GM23338 (cell line): ENCODE data around the gene DOLPP1.

Experiments used
- NANOG ChIP-seq: IDR thresholded peaks from 2 replicates; pipeline ENCODE4 v1.6.1; 2016; ENCODE audit warnings: antibody characterized with exemption, borderline replicate concordance
- STAT1 ChIP-seq: IDR thresholded peaks from one replicate; pipeline ENCODE4 v1.6.1; 2016; ENCODE audit warnings: antibody characterized with exemption; ENCODE audit not compliant: unreplicated experiment
- ZNF114 ChIP-seq: fragments of 250-450 bp; sonication (Bioruptor Pico); IDR thresholded peaks from 2 replicates; pipeline ENCODE4 v1.5.0; 2020; ENCODE audit warnings: mild to moderate bottlenecking, moderate library complexity
- TF ChIP-seq, protein P1 (sequence below), 2 experiments: fragments of 200-600 bp in 1 of 2; sonication (generic) in 1 of 2; conservative IDR thresholded peaks; 2 replicates each; pipeline versions ENCODE4 v1.5.1 to v1.6.1; 2016 to 2017; ENCODE audit warnings: antibody characterized with exemption in 2 of 2, low read depth in 2 of 2, mild to moderate bottlenecking in 2 of 2, moderate library complexity in 1 of 2

DNA sequence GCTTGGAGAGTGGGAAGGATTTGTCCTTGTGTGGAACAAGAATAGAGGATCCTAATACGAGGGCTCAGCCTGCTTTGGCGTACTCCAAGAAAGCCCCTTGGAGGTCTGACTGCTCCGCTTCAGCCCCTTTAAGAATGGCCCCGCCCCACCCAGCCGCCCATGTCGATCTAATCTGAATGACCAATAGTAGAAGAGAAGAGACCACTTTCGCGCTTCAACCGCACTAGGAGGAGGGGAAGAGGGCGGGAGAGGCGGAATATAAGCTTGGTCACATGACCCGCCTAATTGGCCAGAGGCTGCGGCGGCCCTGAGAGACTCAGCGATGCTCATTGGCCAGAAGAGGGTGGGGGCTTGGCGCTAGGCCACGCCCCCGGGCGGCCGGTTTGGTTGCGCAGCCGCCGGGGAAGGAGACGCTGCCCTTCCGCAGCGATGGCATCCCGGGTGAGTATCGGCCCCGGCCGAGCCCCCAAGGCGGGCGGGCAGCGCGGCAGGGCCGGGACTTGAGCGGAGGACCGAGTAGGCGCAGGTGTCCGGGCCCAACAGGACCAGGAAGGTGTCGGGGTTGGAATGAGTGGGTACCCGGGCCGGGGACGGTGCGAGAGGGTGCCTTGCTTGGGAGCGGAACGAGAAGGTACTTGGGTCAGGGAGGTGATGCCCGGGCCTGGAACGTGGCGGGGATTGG lies 44.5 kb upstream of the DOLPP1 start, which contains the start of gene MIGA2:
- TF ChIP-seq, protein P1, sequence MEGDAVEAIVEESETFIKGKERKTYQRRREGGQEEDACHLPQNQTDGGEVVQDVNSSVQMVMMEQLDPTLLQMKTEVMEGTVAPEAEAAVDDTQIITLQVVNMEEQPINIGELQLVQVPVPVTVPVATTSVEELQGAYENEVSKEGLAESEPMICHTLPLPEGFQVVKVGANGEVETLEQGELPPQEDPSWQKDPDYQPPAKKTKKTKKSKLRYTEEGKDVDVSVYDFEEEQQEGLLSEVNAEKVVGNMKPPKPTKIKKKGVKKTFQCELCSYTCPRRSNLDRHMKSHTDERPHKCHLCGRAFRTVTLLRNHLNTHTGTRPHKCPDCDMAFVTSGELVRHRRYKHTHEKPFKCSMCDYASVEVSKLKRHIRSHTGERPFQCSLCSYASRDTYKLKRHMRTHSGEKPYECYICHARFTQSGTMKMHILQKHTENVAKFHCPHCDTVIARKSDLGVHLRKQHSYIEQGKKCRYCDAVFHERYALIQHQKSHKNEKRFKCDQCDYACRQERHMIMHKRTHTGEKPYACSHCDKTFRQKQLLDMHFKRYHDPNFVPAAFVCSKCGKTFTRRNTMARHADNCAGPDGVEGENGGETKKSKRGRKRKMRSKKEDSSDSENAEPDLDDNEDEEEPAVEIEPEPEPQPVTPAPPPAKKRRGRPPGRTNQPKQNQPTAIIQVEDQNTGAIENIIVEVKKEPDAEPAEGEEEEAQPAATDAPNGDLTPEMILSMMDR (conservative IDR thresholded peaks at IDR 0.05; ENCODE audit: low read depth in 2 of 2), result no peak
- no peak for TF ChIP-seq ZNF114 (CRISPR knock-in tag)
- no peak for TF ChIP-seq STAT1
- TF ChIP-seq NANOG, result no peak
